RKO (cell line): ENCODE measurements around the gene SCRN2.

Experiments used
- DNase-seq: peaks from one replicate; pipeline ENCODE4 v3.0.0-alpha.2; 2016; ENCODE audit warnings: low spot score

The SCRN2 gene

DNA sequence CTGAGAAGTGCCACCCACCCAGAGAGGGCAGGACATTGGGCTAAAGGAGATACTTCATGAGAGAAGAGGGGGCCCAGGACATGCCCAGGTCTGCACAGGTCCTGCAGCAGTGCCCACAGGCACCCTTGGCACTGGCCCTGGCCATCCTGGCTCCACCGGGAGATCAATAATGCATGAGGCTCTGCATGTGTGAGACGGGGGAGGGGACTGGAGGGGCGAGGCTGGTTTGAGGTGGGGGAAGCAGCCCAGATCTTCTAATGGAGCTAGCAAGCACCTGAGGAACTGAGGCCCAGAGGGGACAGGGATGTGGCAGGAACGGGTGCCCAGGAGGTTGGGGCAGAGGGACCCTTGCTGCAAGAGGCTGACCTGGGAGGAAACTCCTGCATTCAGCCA, 20.0 kb downstream of the SCRN2 start:
- no peak for DNase-seq

DNA sequence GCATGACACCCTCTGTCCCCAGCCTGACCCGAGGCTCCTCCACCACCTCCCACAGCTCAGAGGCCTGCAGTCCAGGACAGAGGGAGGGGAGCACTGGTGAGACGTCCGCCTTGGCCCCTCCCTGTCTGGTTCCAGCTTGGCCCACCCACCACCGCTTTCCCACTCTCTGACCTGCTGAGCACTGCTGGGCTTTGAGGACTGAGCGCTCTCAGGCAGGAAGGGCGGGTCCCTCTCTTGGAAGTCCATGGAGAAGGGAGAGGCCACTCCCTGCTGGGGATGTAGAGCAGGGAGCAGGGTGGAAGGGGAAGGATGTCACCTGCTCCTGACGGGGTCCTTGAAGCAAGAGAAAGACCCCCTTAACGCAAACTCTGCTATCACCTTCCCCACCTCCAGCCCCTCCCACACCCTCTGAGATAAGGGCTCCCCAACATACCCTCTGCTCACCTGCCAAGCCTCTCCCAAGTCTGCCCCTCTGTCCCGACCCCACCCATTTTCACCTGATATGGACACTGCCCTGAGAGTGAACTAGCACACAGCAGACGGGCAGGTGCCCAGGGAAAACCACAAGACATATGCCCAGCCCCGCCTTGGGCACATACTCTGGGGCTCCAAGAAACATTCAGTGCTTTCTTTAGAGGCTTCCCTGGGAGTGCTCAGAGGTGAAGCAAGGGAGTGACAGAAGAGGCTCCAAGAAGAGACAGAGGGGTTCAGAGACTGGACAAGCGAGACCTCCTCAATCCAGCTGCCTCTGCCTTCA, 20.9 kb downstream of the SCRN2 start:
- no peak for DNase-seq

DNA sequence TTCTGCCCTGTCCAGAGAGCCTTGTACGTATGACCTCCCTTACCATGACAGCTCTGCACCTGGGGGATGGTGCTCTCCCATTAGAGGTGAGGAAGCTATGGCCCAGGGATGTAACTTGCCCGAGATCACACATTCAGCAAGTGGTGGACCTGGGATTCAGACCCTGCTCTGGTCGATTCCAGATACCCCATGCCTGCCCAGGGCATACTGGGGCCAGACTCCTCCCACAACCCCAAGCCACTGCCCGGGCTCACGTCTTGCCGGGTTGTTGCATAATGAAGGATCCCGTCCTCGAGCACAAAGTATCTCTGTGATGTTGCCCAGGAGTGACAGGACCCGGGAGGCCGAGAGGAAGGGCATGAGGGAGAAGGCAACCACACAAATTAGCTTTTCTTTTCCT, 21.6 kb downstream of the SCRN2 start:
- DNase-seq: no peak

DNA sequence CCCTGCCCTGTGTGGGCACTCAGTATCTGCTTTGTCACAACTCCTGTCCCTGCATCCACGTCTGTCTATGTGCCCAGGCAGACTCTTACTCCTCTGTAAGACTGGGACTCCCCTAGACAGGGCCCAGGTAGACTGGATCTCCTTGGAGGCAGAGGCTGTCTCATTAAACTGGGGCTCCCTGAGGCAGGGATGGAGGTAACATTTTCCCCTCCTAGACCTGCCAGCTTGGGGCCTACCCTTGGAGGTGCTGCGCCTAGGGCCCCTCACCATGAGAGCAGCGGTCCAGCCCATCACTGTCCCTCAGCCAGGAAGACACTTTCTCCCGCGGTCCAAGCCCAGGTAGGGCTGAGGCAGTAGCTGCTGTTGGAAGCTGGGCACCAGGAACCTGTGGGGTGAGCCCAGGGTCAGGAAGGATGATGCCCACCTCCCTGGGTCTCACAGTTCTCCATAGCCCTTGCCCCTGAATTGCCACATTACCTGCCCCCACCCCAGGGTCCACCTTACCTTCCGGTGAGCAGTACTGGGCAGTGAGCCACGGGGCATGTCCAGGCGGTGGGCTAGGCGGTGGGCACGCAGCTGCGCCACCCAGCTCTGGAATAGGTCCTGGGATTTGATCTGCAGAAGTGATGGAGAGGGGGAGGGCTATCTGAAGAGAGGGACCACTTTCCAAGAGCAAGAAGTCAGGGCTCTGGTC, 22.9 kb downstream of the SCRN2 start:
- no peak for DNase-seq

DNA sequence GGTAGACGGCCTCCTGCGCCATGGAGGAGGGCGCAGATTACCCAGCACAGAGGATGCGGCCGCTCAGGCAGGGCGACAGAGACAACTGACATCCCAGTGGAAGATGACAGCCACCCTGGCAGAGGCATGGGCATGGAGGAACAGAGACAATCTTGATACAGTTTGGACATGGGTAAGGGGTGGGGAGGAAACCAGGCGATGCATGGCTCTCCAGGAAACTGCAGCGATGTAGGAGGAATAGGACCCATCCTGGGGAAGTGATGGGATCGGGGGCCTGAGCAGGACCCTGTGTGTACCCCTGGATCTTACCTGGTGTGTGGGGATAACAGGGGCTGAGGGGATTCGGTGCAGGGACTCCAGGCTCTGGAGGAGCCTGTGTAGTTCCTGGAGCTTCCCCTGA, 24.1 kb downstream of the SCRN2 start:
- DNase-seq: no peak

DNA sequence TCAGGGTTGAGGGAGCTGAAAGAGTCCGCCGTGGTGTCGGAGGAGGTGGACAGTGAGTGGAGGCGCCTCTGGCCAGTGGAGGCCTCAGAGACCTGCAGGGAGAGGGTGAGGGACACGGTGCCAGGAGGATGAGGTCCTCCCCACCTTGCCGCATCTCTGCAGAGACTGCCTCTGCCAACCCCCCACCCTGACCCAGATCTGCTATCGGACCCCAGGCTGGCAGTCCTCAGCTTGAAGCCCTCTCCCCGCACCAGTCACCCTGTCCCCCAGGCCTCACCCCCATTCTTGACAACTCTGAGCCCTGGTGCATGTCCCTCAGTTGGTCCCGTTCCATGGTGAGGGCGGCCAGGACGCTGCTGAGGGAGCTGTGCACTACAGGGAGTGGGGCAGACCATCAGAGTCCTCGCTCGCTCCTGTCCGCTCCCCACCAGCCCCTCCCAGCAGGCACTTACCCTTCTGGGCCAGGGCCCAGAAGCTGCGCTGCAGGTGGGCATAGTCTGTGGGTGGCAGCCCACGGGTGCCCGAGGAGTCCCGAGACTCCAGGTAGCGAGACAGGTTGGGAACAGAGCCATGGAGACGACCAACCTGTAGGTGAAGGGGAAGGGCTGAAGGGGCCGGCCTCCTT, 24.9 kb downstream of the SCRN2 start:
- DNase-seq: no peak

DNA sequence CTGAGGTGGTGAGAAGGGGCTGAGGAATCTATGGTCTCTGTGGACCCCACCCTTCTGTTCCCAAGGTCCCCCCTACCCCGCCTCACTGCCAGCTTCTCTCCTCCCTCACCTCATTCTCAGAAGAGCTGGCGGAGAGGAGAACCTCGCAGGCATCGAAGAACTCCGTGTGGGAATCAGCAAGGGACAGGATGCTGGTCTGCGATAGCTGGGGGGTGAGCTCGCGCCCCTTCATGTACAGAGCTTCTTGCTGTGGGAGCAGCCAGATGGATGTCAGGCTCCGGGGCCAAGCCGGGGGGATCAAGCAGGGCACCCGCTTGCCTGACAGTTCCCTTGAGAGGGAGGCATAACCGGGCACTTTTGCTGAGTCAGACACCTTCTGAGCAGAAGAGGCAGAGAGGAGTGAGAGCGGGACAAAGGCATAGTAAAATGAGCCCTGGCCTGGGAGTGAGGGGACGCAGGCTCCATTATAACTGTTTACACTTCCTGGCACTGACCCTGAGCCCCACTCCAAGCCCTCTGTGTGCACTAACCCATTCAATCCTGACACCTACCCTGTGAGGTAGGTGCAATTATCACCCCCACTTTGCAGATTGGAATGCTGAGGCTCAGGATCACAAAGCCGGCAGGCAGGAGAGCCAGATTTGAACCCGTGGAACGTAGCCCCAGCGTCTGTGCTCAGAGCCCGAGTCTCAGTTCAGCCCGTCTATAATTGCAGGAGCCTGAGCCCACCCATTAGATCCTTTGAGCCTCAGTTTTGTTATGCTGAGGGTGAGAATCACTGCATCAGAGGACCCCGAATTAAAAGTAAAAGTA, 25.8 kb downstream of the SCRN2 start:
- DNase-seq: no peak

DNA sequence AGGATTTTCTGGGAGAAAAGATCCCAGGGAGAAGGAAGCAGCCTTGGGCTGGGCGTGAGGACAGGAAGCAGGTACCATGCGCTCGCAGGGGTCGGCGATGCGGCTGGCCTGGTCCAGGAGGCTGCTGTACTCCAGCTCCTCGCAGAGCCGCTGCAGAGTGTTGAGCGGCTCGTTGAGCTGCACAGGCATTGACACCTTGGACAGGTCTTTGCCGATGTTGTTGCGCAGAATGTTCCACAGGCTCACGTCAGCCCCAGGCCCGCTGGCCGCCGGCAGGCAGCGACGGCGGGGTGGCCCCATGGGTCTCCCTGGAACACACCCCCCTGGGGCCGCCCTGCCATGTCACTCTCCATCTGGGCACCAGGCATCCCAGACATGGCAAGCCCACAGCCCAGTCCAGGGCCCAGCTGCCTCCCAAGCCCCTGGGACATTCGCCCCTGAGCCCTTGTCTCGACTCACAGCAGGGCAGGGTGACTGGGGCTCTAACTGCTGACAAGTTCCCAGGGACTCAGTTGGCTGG, 27.5 kb downstream of the SCRN2 start:
- DNase-seq: no peak

DNA sequence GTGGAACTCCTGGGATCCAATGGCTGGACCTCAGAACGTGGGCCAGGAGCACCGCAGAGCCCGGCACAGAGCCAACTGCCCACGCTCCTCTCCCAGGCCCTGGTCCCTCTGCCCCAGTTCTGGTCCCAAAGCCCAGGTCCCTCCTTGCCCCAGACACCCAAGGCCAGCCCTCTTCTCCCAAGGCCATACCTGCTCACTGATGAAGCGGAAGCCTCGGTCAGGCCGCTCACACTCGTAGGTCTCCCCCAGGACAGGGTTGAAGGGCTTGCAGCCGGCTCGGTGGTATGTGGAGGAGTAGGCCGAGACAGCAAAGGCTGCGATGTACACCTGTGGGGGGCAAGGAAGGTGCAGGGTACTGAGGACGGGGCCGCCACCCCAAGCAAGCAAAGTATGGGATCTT, 28.0 kb downstream of the SCRN2 start:
- DNase-seq: no peak

DNA sequence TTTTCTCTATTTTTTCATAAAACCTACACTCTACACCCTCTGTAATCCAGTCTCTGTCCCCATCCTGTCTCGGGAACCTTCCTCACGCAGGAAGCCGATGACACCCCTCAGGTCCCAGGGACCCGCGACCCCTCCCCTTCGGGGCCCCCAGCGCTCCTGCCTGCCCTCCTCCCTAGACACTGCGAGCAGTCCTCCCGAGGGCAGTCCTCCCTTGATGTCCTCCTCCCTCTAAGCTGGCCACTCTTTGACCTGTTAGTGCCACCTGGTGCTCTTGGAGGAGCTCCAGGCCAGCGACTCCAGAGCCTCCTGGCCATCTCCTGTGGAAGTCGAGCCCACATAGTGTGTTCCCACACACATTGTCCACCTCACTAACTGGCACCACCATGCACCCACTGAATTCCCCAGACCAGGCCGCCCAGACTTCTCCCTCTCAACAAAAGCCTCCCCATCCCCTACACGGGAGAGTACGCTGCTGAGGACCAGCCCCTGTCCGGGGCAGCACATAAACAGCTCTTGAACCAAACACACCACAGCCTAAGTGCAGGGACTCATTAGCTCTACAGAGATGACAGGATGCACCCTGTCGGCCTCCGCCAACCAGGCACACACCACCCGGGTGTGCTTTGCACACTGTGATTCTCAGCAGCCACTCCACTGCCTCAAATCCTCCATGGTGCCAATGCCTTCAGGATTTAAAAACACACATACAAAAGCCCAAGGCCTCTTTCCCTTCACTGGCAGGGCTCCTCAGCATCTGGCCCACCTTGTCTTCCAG, 28.7 kb downstream of the SCRN2 start:
- DNase-seq: no peak

DNA sequence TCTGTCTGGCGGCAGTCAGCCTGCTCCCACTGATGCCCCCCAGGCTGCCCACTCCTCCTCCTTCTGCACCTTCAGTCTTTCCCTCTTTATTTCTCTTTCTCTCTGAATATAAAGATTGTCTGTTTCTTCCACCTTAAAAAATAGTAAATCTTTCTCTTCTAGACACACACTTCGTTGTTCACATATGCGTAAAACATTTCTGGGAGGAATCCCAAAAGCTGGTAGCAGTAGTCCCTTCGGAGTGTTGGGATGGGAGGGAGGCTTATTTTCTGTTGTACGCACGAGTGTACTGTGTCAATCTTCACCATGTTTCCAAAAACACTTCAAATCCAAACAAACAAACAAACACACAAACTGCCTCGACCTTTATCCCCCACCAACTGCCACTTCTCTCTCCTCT, 29.4 kb downstream of the SCRN2 start:
- DNase-seq: no peak

DNA sequence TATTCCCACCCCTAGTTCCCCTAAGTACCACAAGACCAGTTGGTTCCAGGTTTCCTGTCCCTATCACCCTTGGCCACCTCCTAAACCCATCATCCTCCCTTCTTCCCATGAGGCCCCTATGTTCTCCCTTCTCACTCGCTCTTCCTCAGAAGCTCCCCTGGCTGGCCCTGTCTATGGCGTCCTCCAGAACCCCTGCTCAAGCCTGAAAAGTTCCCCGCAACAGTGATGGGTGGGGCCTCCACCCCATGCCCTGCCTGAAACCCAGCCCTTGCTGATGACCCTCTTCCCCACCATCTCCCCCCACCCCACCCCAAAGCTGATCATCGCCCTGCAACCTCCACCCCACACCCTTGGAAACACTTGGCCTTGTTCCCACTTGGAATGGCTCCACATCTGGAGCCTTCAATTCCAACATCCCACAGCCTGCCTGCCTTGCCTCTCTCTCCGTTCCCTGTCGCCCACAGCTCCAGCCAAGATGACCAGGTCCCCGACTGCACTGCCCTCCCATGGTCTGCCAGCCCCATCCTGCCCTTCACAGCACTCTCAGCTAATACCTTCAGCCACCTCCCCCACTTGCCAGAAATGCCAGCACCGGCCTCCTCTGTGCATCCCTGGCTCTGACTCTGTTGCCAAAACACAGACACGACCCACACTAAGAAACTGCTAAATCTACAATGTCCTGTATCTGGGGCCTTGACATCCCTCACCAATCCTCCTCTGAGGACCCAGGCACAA, 30.0 kb downstream of the SCRN2 start:
- no peak for DNase-seq

DNA sequence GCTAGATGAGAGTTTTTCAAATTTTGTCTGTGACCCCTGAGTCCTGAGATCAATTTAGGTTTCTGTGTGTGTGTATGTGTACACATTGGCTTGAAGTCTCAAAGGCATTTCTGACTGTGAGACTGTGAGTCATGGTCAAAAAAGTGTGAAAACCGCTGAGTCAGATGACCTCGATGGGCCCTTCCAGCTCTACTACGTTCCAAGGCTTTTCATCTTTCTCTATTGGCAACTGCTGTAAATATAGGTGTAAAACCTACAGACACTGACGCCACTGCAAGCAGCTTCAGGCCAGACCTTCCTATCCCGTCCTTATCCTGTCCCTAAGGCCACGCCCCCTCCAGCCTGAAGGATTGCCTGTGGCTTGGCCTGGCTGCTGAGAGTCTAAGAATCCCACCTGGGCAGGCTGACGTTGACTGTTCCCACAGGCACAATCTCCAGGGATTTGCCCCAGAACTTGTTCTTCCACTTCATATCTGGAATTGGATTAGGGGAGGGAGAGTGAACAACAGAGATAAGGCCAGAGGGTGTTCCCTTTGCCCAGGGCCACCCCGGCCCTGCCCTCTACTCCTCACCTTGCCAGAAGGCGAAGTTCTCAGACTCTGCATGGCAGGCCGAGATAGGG, 30.8 kb downstream of the SCRN2 start:
- peak; percentile 79 for DNase-seq

DNA sequence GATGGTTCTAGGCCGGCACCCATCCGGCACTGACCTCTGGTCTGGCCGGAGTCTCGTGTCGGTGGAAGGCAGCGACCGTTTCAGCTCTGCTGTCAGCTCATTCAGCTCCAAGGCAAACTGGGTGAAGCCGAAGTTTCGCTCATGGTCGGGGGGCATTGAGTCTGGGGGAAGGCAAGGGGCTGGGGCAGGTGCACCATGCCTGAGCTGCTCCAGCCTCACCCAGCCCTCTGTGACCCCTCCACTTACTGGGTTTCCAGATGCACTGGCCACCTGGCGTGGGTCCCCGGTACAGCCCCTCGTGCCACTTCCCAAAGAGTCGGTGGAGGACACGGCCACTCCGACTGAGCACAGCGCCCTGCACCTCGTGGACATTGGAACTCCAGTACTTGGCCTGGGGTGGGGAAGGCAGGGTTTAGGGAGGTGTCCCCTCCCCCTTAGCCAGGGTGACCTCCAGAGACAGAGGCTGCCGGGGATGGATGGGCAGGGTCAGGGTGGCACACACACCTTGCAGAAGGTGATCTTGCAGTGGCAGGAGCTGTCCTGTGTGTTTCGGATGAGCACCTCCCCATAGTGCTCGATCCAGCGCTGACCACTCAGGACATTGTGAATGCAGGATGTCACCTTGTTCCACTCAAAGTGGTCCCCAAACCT, 32.1 kb downstream of the SCRN2 start:
- no peak for DNase-seq

DNA sequence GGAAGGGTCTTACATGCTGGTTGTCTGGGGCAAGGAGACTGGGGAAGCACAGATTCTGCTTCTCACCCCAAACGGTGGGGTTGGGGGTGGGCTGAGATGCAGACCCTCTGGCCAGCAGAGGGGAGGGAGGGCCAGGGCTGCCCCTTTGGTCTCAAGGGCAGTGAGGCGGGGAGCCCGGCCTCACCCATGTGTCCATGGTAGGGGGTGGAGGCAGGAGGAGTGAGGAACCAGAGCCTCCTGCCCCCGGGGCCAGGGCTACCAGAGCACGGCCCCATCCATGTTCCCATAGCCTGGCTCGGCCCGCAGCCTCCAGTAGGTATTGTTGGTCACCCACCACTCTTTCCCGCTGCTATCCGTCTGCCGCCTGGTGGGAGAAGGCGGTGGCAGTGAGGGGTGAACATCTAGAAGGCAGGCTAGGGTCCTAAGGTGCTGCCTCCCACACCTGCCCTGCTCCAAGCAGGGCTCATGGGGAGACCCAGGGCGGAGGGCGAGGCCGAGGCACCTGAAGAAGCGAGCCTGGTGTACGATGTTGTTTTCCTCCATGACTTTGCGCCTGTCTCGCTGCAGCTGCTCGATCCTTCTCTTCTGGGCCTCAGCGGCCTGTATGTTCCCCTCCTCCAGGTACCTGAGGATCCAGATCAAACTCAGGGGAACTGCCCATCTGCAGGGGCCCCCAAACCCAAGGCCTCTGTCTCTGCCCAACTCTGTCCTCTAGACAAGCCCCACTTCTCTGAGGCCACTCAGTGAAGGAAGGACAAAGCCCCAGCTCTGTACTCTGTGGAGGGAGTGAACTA, 32.8 kb downstream of the SCRN2 start:
- DNase-seq: no peak

DNA sequence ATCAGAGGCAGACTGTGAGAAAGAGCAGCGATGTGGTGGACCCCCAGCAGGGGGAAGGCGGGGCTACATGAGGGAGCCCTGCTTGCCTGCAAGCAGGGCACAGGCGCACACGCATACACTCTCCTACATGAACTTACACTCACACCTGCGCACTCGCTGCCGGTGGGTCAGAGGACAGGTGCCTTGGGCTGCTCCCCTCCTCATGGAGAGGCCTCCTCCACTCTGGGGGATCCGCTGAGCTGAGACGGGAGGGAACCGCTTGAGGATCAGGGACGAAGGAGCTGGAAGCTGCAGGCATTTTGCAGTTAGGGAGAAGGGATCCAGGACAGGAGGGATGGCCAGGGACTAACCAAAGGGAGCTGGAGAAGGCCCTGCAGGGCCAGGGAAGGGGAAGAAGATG, 33.7 kb downstream of the SCRN2 start:
- DNase-seq: no peak

DNA sequence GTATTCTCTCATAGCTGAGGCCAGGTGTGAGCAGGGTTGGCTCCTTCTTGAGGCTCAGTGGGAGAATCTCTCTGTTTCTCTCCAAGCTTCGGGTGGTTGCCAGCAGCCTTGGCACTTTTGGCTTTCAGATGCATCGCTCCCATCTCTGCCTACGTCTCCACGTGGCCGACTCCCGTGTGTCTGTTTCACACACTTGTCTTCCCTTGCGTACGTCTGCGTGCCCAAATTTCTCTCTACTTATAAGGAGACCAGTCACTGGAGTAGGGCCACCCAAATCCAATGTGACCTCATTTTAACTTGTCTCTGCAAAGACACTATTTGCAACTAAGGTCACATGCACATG, 34.2 kb downstream of the SCRN2 start:
- no peak for DNase-seq

DNA sequence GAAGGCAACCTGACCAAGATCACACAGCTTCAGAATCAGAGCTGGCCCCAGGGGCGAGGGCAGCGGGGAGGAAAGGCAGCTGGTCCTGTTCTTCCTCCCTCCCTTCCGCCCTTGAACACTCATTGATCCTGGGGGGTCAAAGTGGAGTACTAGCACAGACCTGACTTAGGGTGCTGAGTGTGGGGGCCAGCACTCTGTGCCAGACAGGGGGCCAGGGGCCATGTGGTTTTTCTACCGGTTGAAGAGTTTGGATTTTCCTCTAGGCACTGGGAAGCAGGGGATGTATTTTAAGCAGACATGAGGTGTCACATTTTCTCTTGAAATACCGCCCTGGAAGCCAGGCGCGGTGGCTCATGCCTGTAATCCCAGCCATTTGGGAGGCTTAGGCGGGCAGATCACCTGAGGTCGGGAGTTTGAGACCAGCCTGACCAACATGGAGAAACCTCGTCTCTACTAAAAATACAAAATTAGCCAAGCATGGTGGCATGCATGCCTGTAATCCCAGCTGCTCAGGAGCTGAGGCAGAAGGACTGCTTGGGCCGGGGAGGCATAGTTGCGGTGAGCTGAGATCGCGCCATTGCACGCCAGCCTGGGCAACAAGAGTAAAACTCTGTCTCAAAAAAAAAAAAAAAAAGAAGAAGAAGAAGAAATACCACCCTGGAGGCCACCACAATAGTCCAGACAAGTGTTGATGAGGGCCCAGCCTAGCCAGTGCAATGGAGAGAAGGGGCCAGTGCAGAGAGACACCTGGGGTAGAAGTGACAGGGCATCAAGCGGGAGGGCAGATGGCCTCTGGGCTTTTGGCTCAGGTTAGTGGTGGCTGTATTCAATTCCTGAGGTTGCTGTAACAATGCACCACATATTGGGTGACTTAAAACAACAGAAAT, 34.8 kb downstream of the SCRN2 start:
- DNase-seq: no peak
